ENCODE data around the gene ANO5.

Gene ANO5

GRCh38 chr11:22173532-22173931 is 19.4 kb upstream of the ANO5 start:
- Histone ChIP-seq H3K27ac (ENCODE audit: low read depth, low read length) (no peak overlapping the region), H3K4me1 (ENCODE audit: control insufficient read depth in 1 of 2, insufficient read depth in 2 of 2, low read length in 2 of 2) (no peaks in the 10 kb centered on the region), H3K36me3 (ENCODE audit: control insufficient read depth in 1 of 2, insufficient read depth in 2 of 2, low read length in 2 of 2) (no peaks in the 10 kb centered on the region), H3K9ac (ENCODE audit: low read depth in 1 of 2, low read length in 2 of 2) (no peak overlapping the region), H3K27me3 (ENCODE audit: control insufficient read depth in 1 of 2, insufficient read depth in 2 of 2, low read length in 2 of 2) (no peaks in the 10 kb centered on the region), H3K9me3 (ENCODE audit: control insufficient read depth in 1 of 2, low read length in 2 of 2) (no peaks in the 10 kb centered on the region), H3K4me3 (ENCODE audit: low read depth in 1 of 2, low read length in 2 of 2) (no peak overlapping the region)

DNA sequence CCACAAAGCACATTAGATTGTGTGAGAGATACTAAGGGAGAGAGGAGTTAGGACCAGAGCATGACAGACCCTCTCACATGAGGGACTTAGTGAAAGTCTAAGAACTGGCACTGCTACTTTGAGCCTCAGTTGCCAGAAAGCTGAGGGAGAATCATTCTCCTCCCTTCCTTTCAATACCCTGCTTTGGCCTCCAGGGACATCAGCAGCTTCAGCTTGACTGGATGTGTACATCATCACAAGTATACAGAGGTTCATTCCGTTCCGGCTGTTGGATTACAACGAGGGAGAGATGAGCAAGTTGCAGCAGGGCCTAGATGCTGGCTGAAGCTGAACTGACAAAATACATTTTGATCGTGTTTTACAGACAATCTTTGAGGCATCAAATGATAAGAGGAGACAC is 15.7 kb upstream of the ANO5 start:
- H3K27me3 ChIP-seq (ENCODE audit: control insufficient read depth in 1 of 2, insufficient read depth in 2 of 2, low read length in 2 of 2): no peaks in the 10 kb centered on the region
- no peak overlapping the region for H3K4me3 ChIP-seq (ENCODE audit: low read depth in 1 of 2, low read length in 2 of 2)
- no peaks in the 10 kb centered on the region for H3K9me3 ChIP-seq (ENCODE audit: control insufficient read depth in 1 of 2, low read length in 2 of 2)
- no peak overlapping the region for H3K9ac ChIP-seq (ENCODE audit: low read depth in 1 of 2, low read length in 2 of 2)
- no peaks in the 10 kb centered on the region for H3K36me3 ChIP-seq (ENCODE audit: control insufficient read depth in 1 of 2, insufficient read depth in 2 of 2, low read length in 2 of 2)
- no peak overlapping the region for H3K27ac ChIP-seq (ENCODE audit: low read depth, low read length)
- H3K4me1 ChIP-seq (ENCODE audit: control insufficient read depth in 1 of 2, insufficient read depth in 2 of 2, low read length in 2 of 2): no peaks in the 10 kb centered on the region

- H3K4me3 ChIP-seq (ENCODE audit: low read depth in 1 of 2, low read length in 2 of 2): no peak overlapping the region
- no peak overlapping the region for H3K9ac ChIP-seq (ENCODE audit: low read depth in 1 of 2, low read length in 2 of 2)
- H3K36me3 ChIP-seq (ENCODE audit: control insufficient read depth in 1 of 2, insufficient read depth in 2 of 2, low read length in 2 of 2): no peaks in the 10 kb centered on the region
- H3K9me3 ChIP-seq (ENCODE audit: control insufficient read depth in 1 of 2, low read length in 2 of 2): no peaks in the 10 kb centered on the region
- H3K4me1 ChIP-seq (ENCODE audit: control insufficient read depth in 1 of 2, insufficient read depth in 2 of 2, low read length in 2 of 2): no peaks in the 10 kb centered on the region
- no peak overlapping the region for H3K27ac ChIP-seq (ENCODE audit: low read depth, low read length)
- no peaks in the 10 kb centered on the region for H3K27me3 ChIP-seq (ENCODE audit: control insufficient read depth in 1 of 2, insufficient read depth in 2 of 2, low read length in 2 of 2)
Observed at GRCh38 chr11:22179626-22180025, 13.3 kb upstream of the ANO5 start.

GRCh38 chr11:22180131-22180530 is 12.8 kb upstream of the ANO5 start:
- Histone ChIP-seq H3K4me3 (ENCODE audit: low read depth in 1 of 2, low read length in 2 of 2) (no peak overlapping the region), H3K27ac (ENCODE audit: low read depth, low read length) (no peak overlapping the region), H3K4me1 (ENCODE audit: control insufficient read depth in 1 of 2, insufficient read depth in 2 of 2, low read length in 2 of 2) (no peaks in the 10 kb centered on the region), H3K36me3 (ENCODE audit: control insufficient read depth in 1 of 2, insufficient read depth in 2 of 2, low read length in 2 of 2) (no peaks in the 10 kb centered on the region), H3K9me3 (ENCODE audit: control insufficient read depth in 1 of 2, low read length in 2 of 2) (no peaks in the 10 kb centered on the region), H3K9ac (ENCODE audit: low read depth in 1 of 2, low read length in 2 of 2) (no peak overlapping the region), H3K27me3 (ENCODE audit: control insufficient read depth in 1 of 2, insufficient read depth in 2 of 2, low read length in 2 of 2) (no peaks in the 10 kb centered on the region)

GRCh38 chr11:22189660-22190059 is 3.2 kb upstream of the ANO5 start:
- Histone ChIP-seq H3K9me3 (ENCODE audit: control insufficient read depth in 1 of 2, low read length in 2 of 2) (no peaks in the 10 kb centered on the region), H3K36me3 (ENCODE audit: control insufficient read depth in 1 of 2, insufficient read depth in 2 of 2, low read length in 2 of 2) (no peaks in the 10 kb centered on the region), H3K4me3 (ENCODE audit: low read depth in 1 of 2, low read length in 2 of 2) (no peak overlapping the region), H3K4me1 (ENCODE audit: control insufficient read depth in 1 of 2, insufficient read depth in 2 of 2, low read length in 2 of 2) (peaks cover 9 to 15% of the 10 kb centered on the region in 2 donors), H3K27ac (ENCODE audit: low read depth, low read length) (no peak overlapping the region), H3K27me3 (ENCODE audit: control insufficient read depth in 1 of 2, insufficient read depth in 2 of 2, low read length in 2 of 2) (peaks cover 0 to 8% of the 10 kb centered on the region in 2 donors), H3K9ac (ENCODE audit: low read depth in 1 of 2, low read length in 2 of 2) (no peak overlapping the region)

DNA sequence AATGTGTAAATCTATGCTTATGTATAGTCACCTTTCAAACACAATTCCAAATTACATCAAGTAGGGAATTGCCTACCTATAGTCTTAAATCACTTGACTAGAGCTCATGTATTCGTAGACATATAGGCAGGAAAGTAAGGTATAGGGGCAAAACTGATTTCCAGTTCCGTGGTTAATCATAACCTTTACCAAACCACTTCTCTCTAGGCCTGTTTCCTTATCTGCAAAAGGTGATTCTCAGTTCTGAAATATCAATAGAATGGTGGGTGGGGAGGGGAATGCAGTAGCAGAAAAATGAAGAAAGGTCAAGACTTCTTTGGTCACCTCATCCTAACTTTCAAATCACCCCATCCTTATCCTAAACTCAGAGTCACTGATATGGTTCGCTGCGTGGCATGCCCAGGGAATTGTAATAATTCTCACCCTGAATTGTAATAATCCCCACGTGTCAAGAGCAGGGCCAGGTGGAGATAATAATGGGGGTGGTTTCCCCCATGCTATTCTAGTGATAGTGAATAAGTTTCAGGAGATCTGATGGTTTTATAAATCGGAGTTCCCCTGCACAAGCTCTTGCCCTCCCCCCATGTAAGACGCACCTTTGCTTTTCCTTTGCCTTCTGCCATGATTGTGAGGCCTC is 1.9 kb upstream of the ANO5 start:
- Histone ChIP-seq H3K27ac (ENCODE audit: low read depth, low read length) (no peak overlapping the region), H3K27me3 (ENCODE audit: control insufficient read depth in 1 of 2, insufficient read depth in 2 of 2, low read length in 2 of 2) (peaks cover 0 to 8% of the 10 kb centered on the region in 2 donors), H3K9ac (ENCODE audit: low read depth in 1 of 2, low read length in 2 of 2) (no peak overlapping the region), H3K9me3 (ENCODE audit: control insufficient read depth in 1 of 2, low read length in 2 of 2) (no peaks in the 10 kb centered on the region), H3K4me3 (ENCODE audit: low read depth in 1 of 2, low read length in 2 of 2) (no peak overlapping the region), H3K4me1 (ENCODE audit: control insufficient read depth in 1 of 2, insufficient read depth in 2 of 2, low read length in 2 of 2) (peaks cover 11 to 17% of the 10 kb centered on the region in 2 donors), H3K36me3 (ENCODE audit: control insufficient read depth in 1 of 2, insufficient read depth in 2 of 2, low read length in 2 of 2) (no peaks in the 10 kb centered on the region)

DNA sequence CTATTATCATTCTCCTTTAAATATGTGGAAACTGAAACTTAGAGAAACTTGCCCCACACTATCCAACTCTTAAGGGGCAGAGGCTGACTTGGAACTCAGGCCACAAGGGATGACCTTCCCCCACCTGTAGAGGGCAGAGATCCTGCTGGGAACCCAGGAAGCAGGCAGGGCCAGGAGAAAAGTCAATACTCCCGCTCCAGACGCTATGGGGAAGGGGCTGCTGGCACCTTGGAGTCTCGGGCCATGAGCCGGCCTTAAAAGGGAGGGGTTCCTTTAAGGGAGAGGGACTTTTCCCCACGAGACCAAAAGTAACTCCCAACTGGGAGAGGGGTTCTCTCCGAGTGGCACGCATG is 620 bp upstream of the ANO5 start:
- Histone ChIP-seq H3K4me1 (ENCODE audit: control insufficient read depth in 1 of 2, insufficient read depth in 2 of 2, low read length in 2 of 2) (peaks cover 11 to 17% of the 10 kb centered on the region in 2 donors), H3K4me3 (ENCODE audit: low read depth in 1 of 2, low read length in 2 of 2) (peak overlapping the region; percentile 87 to 89), H3K27ac (ENCODE audit: low read depth, low read length) (no peak overlapping the region), H3K9ac (ENCODE audit: low read depth in 1 of 2, low read length in 2 of 2) (peak overlapping the region; percentile 77 to 81), H3K9me3 (ENCODE audit: control insufficient read depth in 1 of 2, low read length in 2 of 2) (no peaks in the 10 kb centered on the region), H3K36me3 (ENCODE audit: control insufficient read depth in 1 of 2, insufficient read depth in 2 of 2, low read length in 2 of 2) (no peaks in the 10 kb centered on the region), H3K27me3 (ENCODE audit: control insufficient read depth in 1 of 2, insufficient read depth in 2 of 2, low read length in 2 of 2) (peaks cover 0 to 8% of the 10 kb centered on the region in 2 donors)

GRCh38 chr11:22193348-22194051 is 615 bp downstream of the ANO5 start:
- Histone ChIP-seq H3K36me3 (ENCODE audit: control insufficient read depth in 1 of 2, insufficient read depth in 2 of 2, low read length in 2 of 2) (no peaks in the 10 kb centered on the region), H3K9me3 (ENCODE audit: control insufficient read depth in 1 of 2, low read length in 2 of 2) (no peaks in the 10 kb centered on the region), H3K4me1 (ENCODE audit: control insufficient read depth in 1 of 2, insufficient read depth in 2 of 2, low read length in 2 of 2) (peaks cover 11 to 17% of the 10 kb centered on the region in 2 donors), H3K27ac (ENCODE audit: low read depth, low read length) (no peak overlapping the region), H3K4me3 (ENCODE audit: low read depth in 1 of 2, low read length in 2 of 2) (peak overlapping the region; percentile 87 to 89), H3K27me3 (ENCODE audit: control insufficient read depth in 1 of 2, insufficient read depth in 2 of 2, low read length in 2 of 2) (peaks cover 0 to 8% of the 10 kb centered on the region in 2 donors), H3K9ac (ENCODE audit: low read depth in 1 of 2, low read length in 2 of 2) (peak overlapping the region; percentile 77 to 81)

DNA sequence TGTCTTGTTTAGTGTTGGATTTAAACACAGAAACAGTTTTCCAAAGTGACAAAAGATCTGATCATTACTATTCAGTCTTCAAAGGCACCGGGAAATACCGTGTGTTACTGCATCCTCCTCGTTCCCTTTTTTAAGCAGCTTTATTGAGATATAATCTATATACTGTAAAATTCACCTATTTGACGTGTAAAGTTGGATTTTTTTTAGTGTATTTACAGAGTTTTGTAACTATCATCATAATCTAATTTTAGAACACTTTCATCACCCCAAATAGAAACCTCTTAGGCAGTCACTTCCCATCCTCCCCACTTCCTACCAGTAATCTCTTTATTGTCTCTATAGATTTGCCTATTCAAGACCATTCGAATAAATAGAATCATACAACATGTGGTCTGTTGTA is 1.4 kb downstream of the ANO5 start:
- peaks cover 11 to 17% of the 10 kb centered on the region in 2 donors for H3K4me1 ChIP-seq (ENCODE audit: control insufficient read depth in 1 of 2, insufficient read depth in 2 of 2, low read length in 2 of 2)
- peak overlapping the region; percentile 87 to 89 for H3K4me3 ChIP-seq (ENCODE audit: low read depth in 1 of 2, low read length in 2 of 2)
- peaks cover 0 to 8% of the 10 kb centered on the region in 2 donors for H3K27me3 ChIP-seq (ENCODE audit: control insufficient read depth in 1 of 2, insufficient read depth in 2 of 2, low read length in 2 of 2)
- H3K9me3 ChIP-seq (ENCODE audit: control insufficient read depth in 1 of 2, low read length in 2 of 2): no peaks in the 10 kb centered on the region
- no peak overlapping the region for H3K27ac ChIP-seq (ENCODE audit: low read depth, low read length)
- H3K36me3 ChIP-seq (ENCODE audit: control insufficient read depth in 1 of 2, insufficient read depth in 2 of 2, low read length in 2 of 2): no peaks in the 10 kb centered on the region
- no peak overlapping the region for H3K9ac ChIP-seq (ENCODE audit: low read depth in 1 of 2, low read length in 2 of 2)

DNA sequence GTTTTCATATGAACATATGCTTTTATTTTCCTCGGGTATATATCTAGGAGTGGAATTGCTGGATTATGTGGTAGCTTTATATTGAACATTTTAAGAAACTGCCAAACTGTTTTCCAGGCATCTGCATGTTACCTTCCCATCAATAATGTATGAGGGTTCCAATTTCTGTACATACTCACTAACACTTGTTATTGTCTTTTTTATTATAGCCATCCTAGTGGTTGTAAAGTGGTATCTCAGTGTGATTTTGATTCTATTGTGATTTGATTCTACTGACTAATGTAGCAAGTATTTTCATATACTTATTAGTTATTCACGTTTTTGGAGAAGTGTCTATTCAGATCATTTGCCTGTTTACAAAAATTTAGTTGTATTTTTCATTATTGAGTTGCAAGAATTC is 2.0 kb downstream of the ANO5 start:
- Histone ChIP-seq H3K36me3 (ENCODE audit: control insufficient read depth in 1 of 2, insufficient read depth in 2 of 2, low read length in 2 of 2) (no peaks in the 10 kb centered on the region), H3K4me3 (ENCODE audit: low read depth in 1 of 2, low read length in 2 of 2) (no peak overlapping the region), H3K27me3 (ENCODE audit: control insufficient read depth in 1 of 2, insufficient read depth in 2 of 2, low read length in 2 of 2) (peaks cover 0 to 8% of the 10 kb centered on the region in 2 donors), H3K27ac (ENCODE audit: low read depth, low read length) (no peak overlapping the region), H3K9me3 (ENCODE audit: control insufficient read depth in 1 of 2, low read length in 2 of 2) (no peaks in the 10 kb centered on the region), H3K9ac (ENCODE audit: low read depth in 1 of 2, low read length in 2 of 2) (no peak overlapping the region), H3K4me1 (ENCODE audit: control insufficient read depth in 1 of 2, insufficient read depth in 2 of 2, low read length in 2 of 2) (peaks cover 11 to 17% of the 10 kb centered on the region in 2 donors)

Data from duodenal mucosa (tissue), 2 donors.